Measurements from ENCODE around the gene CENPC.
"Not testable (repeated sequence)": the region's sequence is repeated elsewhere in the genome, so short reads cannot be mapped to it uniquely, and the experiment has no call there.

Gene CENPC

GRCh38 chr4:67545199-67546003 lies at the start of gene CENPC:
Gene CENPC (minus strand): TSS chr4:67545503. CDS start chr4:67545355, 148 bp downstream.
- DNase-seq = peak; percentile 90

- DNase-seq = no peak
Observed at GRCh38 chr4:67593741-67594175, 48.5 kb upstream of the CENPC start.

- DNase-seq = no peak
Observed at GRCh38 chr4:67587156-67587555, 41.9 kb upstream of the CENPC start.

GRCh38 chr4:67584496-67584895 lies 39.2 kb upstream of the CENPC start:
- no peak for DNase-seq

GRCh38 chr4:67581913-67582312 lies 36.6 kb upstream of the CENPC start:
- DNase-seq = no peak

- no peak for DNase-seq
Observed at GRCh38 chr4:67581208-67581857, 36.0 kb upstream of the CENPC start.

GRCh38 chr4:67580577-67580976 lies 35.3 kb upstream of the CENPC start:
- no peak for DNase-seq

- no peak for DNase-seq
Observed at GRCh38 chr4:67576538-67576937, 31.2 kb upstream of the CENPC start.

GRCh38 chr4:67576059-67576466 lies 30.8 kb upstream of the CENPC start:
- no peak for DNase-seq

GRCh38 chr4:67575232-67576058 lies 30.1 kb upstream of the CENPC start:
- DNase-seq = no peak

- no peak for DNase-seq
Observed at GRCh38 chr4:67573193-67573592, 27.9 kb upstream of the CENPC start.

GRCh38 chr4:67571975-67572374 lies 26.7 kb upstream of the CENPC start:
- DNase-seq = no peak

- DNase-seq = no peak
Observed at GRCh38 chr4:67570537-67570936, 25.2 kb upstream of the CENPC start.

GRCh38 chr4:67568820-67569219 lies 23.5 kb upstream of the CENPC start:
- DNase-seq = no peak

GRCh38 chr4:67566335-67566734 lies 21.0 kb upstream of the CENPC start:
- no peak for DNase-seq

GRCh38 chr4:67565284-67565683 lies 20.0 kb upstream of the CENPC start:
- no peak for DNase-seq

GRCh38 chr4:67558493-67558892 lies 13.2 kb upstream of the CENPC start, which contains the start of gene STAP1:
Gene STAP1 (plus strand): TSS chr4:67558727. CDS start chr4:67558810, 83 bp downstream.
- peak; percentile 13 for DNase-seq

GRCh38 chr4:67556436-67556835 lies 11.1 kb upstream of the CENPC start:
- no peak for DNase-seq

GRCh38 chr4:67555447-67555846 lies 10.1 kb upstream of the CENPC start:
- no peak for DNase-seq

- no peak for DNase-seq
Observed at GRCh38 chr4:67554096-67554495, 8.8 kb upstream of the CENPC start.

GRCh38 chr4:67552146-67552792 lies 7.0 kb upstream of the CENPC start:
- DNase-seq = not testable (repeated sequence)

GRCh38 chr4:67550857-67551256 lies 5.6 kb upstream of the CENPC start:
- DNase-seq = no peak

GRCh38 chr4:67550451-67550850 lies 5.1 kb upstream of the CENPC start:
- no peak for DNase-seq
